A673 (cell line): Measurements from ENCODE around the gene ROBO2. TPM values are rescaled to one million over a fixed set of nuclear protein-coding genes. Genes with fewer than 3 reads are reported as not detected.

Experiments used
- Bru-seq: library from RNA; stranded (reverse); fragments of 400-500 nt; gene quantifications from one replicate; lab custom pipeline; 2021; lab: Mats Ljungman, UMichigan
- BruChase-seq, 2 experiments: library from RNA; stranded (reverse); fragments of 400-500 nt; gene quantifications; one replicate each; lab custom pipeline; 2021; lab: Mats Ljungman, UMichigan
- BruUV-seq: library from RNA; stranded (reverse); fragments of 400-500 nt; replicated peaks from 2 replicates; lab custom pipeline; 2021; lab: Mats Ljungman, UMichigan
- CTCF ChIA-PET: fragments of 300-600 bp; sonication (Branson Sonifier 250); formaldehyde crosslinking; loops from one replicate; lab custom pipeline; 2022; ENCODE audit warnings: antibody characterized with exemption; lab: Charles Lee
- POLR2A ChIA-PET: fragments of 300-600 bp; sonication (Branson Sonifier 250); formaldehyde crosslinking; loops from one replicate; lab custom pipeline; 2022; ENCODE audit warnings: antibody characterized with exemption; ENCODE audit not compliant: low non-redundant PET; lab: Charles Lee
- DNase-seq: peaks from one replicate; pipeline ENCODE4 v3.0.0-alpha.2; 2015; ENCODE audit warnings: low spot score
- H3K27ac ChIP-seq: fragments of 200-600 bp; sonication (generic); 2 replicates; pipeline ENCODE4 v1.5.1; 2016; ENCODE audit warnings: mixed run types, low read depth, mild to moderate bottlenecking, mixed read lengths, antibody characterized with exemption, low read length; ENCODE audit not compliant: poor library complexity, severe bottlenecking
- H3K27me3 ChIP-seq: fragments of 200-600 bp; sonication (generic); replicated peaks from 2 replicates; pipeline ENCODE4 v1.6.1; 2017; ENCODE audit warnings: mixed run types, low read depth, mild to moderate bottlenecking, mixed read lengths, antibody characterized with exemption, low read length; ENCODE audit not compliant: insufficient read depth, poor library complexity
- H3K36me3 ChIP-seq: fragments of 200-600 bp; sonication (generic); 2 replicates; pipeline ENCODE4 v1.6.1; 2016; ENCODE audit warnings: mixed run types, mild to moderate bottlenecking, mixed read lengths, antibody characterized with exemption, low read length; ENCODE audit not compliant: insufficient read depth, poor library complexity, severe bottlenecking
- H3K4me1 ChIP-seq: fragments of 200-600 bp; sonication (generic); 2 replicates; pipeline ENCODE4 v1.6.1; 2017; ENCODE audit warnings: mixed run types, mild to moderate bottlenecking, mixed read lengths, antibody characterized with exemption, low read length; ENCODE audit not compliant: insufficient read depth, poor library complexity, severe bottlenecking
- H3K4me3 ChIP-seq: fragments of 200-600 bp; sonication (generic); 2 replicates; pipeline ENCODE4 v1.5.1; 2016; ENCODE audit warnings: low read depth, mixed run types, mild to moderate bottlenecking, mixed read lengths, low read length; ENCODE audit not compliant: poor library complexity, severe bottlenecking
- H3K9me3 ChIP-seq: fragments of 200-600 bp; sonication (generic); 2 replicates; pipeline ENCODE4 v1.6.1; 2016; ENCODE audit warnings: mixed run types, low read depth, mild to moderate bottlenecking, mixed read lengths, antibody characterized with exemption, low read length; ENCODE audit not compliant: poor library complexity, severe bottlenecking
- CTCF ChIP-seq: fragments of 300-800, 200-600 bp; sonication (generic); conservative IDR thresholded peaks from 2 replicates; pipeline ENCODE4 v1.5.1; 2017; ENCODE audit warnings: low read depth, mild to moderate bottlenecking, antibody characterized with exemption, low read length, moderate library complexity, mixed read lengths
- EZH2 ChIP-seq: fragments of 200-600 bp; sonication (generic); IDR thresholded peaks from 2 replicates; pipeline ENCODE4 v1.6.1; 2017; ENCODE audit warnings: borderline replicate concordance, low read depth, mild to moderate bottlenecking, mixed read lengths, antibody characterized with exemption, low read length; ENCODE audit not compliant: poor library complexity, severe bottlenecking
- intact Hi-C: fragments of 100-400 bp; cut with micrococcal nuclease; formaldehyde crosslinking; loops from one replicate; pipeline ENCODE4 v1.10.0; 2022; ENCODE audit not compliant: unreplicated experiment
- long read RNA-seq: library from polyadenylated mRNA; stranded (forward); transcript quantifications from one replicate; pipeline ENCODE4 v2.0.0, GENCODE V29; 2022
- total RNA-seq: library from RNA; stranded (reverse); gene quantifications from 2 replicates; pipeline ENCODE4 v1.2.3, GENCODE V29; 2021

Gene ROBO2
- 17.5 and 18.7 TPM in 2 replicates for total RNA-seq
- Bru-seq, nascent RNA, result percentile 55 among the genes with signal in this experiment
- percentile 52 among the genes with signal in this experiment for BruChase-seq, experiment 1, labeled RNA remaining after a 2-hour chase
- BruChase-seq, experiment 2, labeled RNA remaining after a 6-hour chase, result percentile 51 among the genes with signal in this experiment
- long read RNA-seq, partial matches to known transcripts, result 1 of 8 reads
- long read RNA-seq, other reads (novel, unspliced or antisense), result 7 of 8 reads

- Histone ChIP-seq H3K36me3 (no peaks in the 10 kb centered on the region), H3K4me3 (peak within 1 kb of the TSS; percentile 67), H3K9me3 (no peaks in the 10 kb centered on the region), H3K4me1 (peaks cover 6% of the 10 kb centered on the region), H3K27ac (peak within 1 kb of the TSS; percentile 82), H3K27me3 (no peaks in the 10 kb centered on the region)
- peak; percentile 81 for DNase-seq
- intact Hi-C loops, result loop anchor here (2.0 to 10.0 kb wide), 8 partner anchors 58 to 385 kb away; no protein-coding TSS in a partner anchor
- CTCF ChIA-PET, result no interaction called here
- no TSS peak for BruUV-seq
- POLR2A ChIA-PET, result no interaction called here
- TF ChIP-seq CTCF (no peak), EZH2 (no peak)
Measured at GRCh38 chr3:77039606-77040171, at the start of gene ROBO2. Gene ROBO2, plus strand, starts transcription at chr3:77040099. Its CDS starts 687 bp downstream, at chr3:77040786.

- H3K27ac ChIP-seq, result no peak overlapping the region
- no peaks in the 10 kb centered on the region for H3K9me3 ChIP-seq
- H3K36me3 ChIP-seq, result no peaks in the 10 kb centered on the region
- H3K4me1 ChIP-seq, result peaks cover 12% of the 10 kb centered on the region
- H3K27me3 ChIP-seq, result no peaks in the 10 kb centered on the region
- POLR2A ChIA-PET, result no interaction called here
- H3K4me3 ChIP-seq, result no peak overlapping the region
- CTCF ChIA-PET, result no interaction called here
- DNase-seq, result no peak
- no TSS peak for BruUV-seq
- intact Hi-C loops, result no loop called here
- no peak for TF ChIP-seq CTCF
- no peak for TF ChIP-seq EZH2
Measured at GRCh38 chr3:76990606-76991005, 49.3 kb upstream of the ROBO2 start.

- CTCF ChIA-PET, result no interaction called here
Measured at GRCh38 chr3:76991165-76991564, 48.7 kb upstream of the ROBO2 start.

More at GRCh38 chr3:76991165-76991564, 48.7 kb upstream of the ROBO2 start:
- Histone ChIP-seq H3K27ac (no peak overlapping the region), H3K9me3 (no peaks in the 10 kb centered on the region), H3K4me3 (no peak overlapping the region), H3K27me3 (no peaks in the 10 kb centered on the region), H3K4me1 (peaks cover 12% of the 10 kb centered on the region), H3K36me3 (no peaks in the 10 kb centered on the region)
- no peak for DNase-seq
- BruUV-seq, result no TSS peak
- TF ChIP-seq CTCF (no peak), EZH2 (no peak)
- intact Hi-C loops, result no loop called here
- POLR2A ChIA-PET, result no interaction called here
